ENCODE data around the gene MAGI2. TPM values are rescaled to one million over a fixed set of nuclear protein-coding genes. Genes with fewer than 3 reads are reported as not detected.

The MAGI2 gene
- total and polyA plus RNA-seq, 2 donors (not counting 3 experiments of a cell fraction or from before 2014, with no cell fraction given), result 0.28 to 6.0 TPM

GRCh38 chr7:78530351-78530750 lies 923.1 kb downstream of the MAGI2 start:
- ChIA-PET POLR2A (no interaction called here), CTCF (no interaction called here)
- DNase-seq (ENCODE audit: low read depth, low spot score), result peak; percentile 7
- Histone ChIP-seq H2AFZ (ENCODE audit: low read depth, low read length) (no peak overlapping the region), H3K79me2 (ENCODE audit: control insufficient read depth, insufficient read depth, low read length) (no peaks in the 10 kb centered on the region), H3K9me3 (replicated peaks; ENCODE audit: control insufficient read depth, insufficient read depth, low read length) (no peaks in the 10 kb centered on the region), H3K4me2 (ENCODE audit: insufficient read depth, low read length) (no peak overlapping the region), H3K4me3 (replicated peaks in 1 of 3; ENCODE audit: insufficient read depth in 1 of 3, low read depth in 1 of 3, low read length in 3 of 3) (no peak overlapping the region), H3K4me1 (ENCODE audit: control insufficient read depth, extremely low read depth, insufficient read depth, low read length) (peaks cover 4% of the 10 kb centered on the region), H3K27me3 (ENCODE audit: control insufficient read depth in 2 of 2, insufficient read depth in 2 of 2, low read length in 2 of 2) (no peaks in the 10 kb centered on the region), H3K27ac (ENCODE audit: insufficient read depth, low read depth, low read length) (no peak overlapping the region), H4K20me1 (replicated peaks; ENCODE audit: control insufficient read depth, extremely low read depth, insufficient read depth, low read length) (no peaks in the 10 kb centered on the region), H3K9me1 (replicated peaks; ENCODE audit: control insufficient read depth, extremely low read depth, insufficient read depth, low read length) (no peaks in the 10 kb centered on the region), H3K9ac (replicated peaks; ENCODE audit: extremely low read depth, insufficient read depth, low read length) (no peak overlapping the region), H3K36me3 (ENCODE audit: control insufficient read depth in 2 of 2, extremely low read depth in 1 of 2, insufficient read depth in 2 of 2, low read length in 2 of 2) (no peaks in the 10 kb centered on the region)
- dilution Hi-C loops (cut with MboI; ENCODE audit: extremely low pct_ligation_motif_present, low sequenced_read_pairs), result no loop called here
- intact Hi-C loops (cut with micrococcal nuclease), result no loop called here
- no peak for FAIRE-seq
- no TSS peak for BruUV-seq (replicated peaks)
- TF ChIP-seq FOS (IDR thresholded peaks at IDR 0.05; ENCODE audit: borderline replicate concordance, insufficient read depth, low read length) (peak; percentile 33), CTCF (IDR thresholded peaks at IDR 0.05; ENCODE audit: extremely low read depth in 1 of 2, insufficient read depth in 1 of 2, low read depth in 1 of 2, low read length in 2 of 2) (no peak)

GRCh38 chr7:78529392-78529791 lies 924.1 kb downstream of the MAGI2 start:
- DNase-seq (ENCODE audit: low read depth, low spot score) (no peak), FAIRE-seq (no peak)
- intact Hi-C loops (cut with micrococcal nuclease), result no loop called here
- Histone ChIP-seq H4K20me1 (replicated peaks; ENCODE audit: control insufficient read depth, extremely low read depth, insufficient read depth, low read length) (no peaks in the 10 kb centered on the region), H3K4me3 (replicated peaks in 1 of 3; ENCODE audit: insufficient read depth in 1 of 3, low read depth in 1 of 3, low read length in 3 of 3) (no peak overlapping the region), H3K27me3 (ENCODE audit: control insufficient read depth in 2 of 2, insufficient read depth in 2 of 2, low read length in 2 of 2) (no peaks in the 10 kb centered on the region), H3K9ac (replicated peaks; ENCODE audit: extremely low read depth, insufficient read depth, low read length) (no peak overlapping the region), H3K9me1 (replicated peaks; ENCODE audit: control insufficient read depth, extremely low read depth, insufficient read depth, low read length) (no peaks in the 10 kb centered on the region), H3K27ac (ENCODE audit: insufficient read depth, low read depth, low read length) (no peak overlapping the region), H3K79me2 (ENCODE audit: control insufficient read depth, insufficient read depth, low read length) (no peaks in the 10 kb centered on the region), H2AFZ (ENCODE audit: low read depth, low read length) (no peak overlapping the region), H3K36me3 (ENCODE audit: control insufficient read depth in 2 of 2, extremely low read depth in 1 of 2, insufficient read depth in 2 of 2, low read length in 2 of 2) (no peaks in the 10 kb centered on the region), H3K4me2 (ENCODE audit: insufficient read depth, low read length) (no peak overlapping the region), H3K4me1 (ENCODE audit: control insufficient read depth, extremely low read depth, insufficient read depth, low read length) (peaks cover 4% of the 10 kb centered on the region), H3K9me3 (replicated peaks; ENCODE audit: control insufficient read depth, insufficient read depth, low read length) (no peaks in the 10 kb centered on the region)
- dilution Hi-C loops (cut with MboI; ENCODE audit: extremely low pct_ligation_motif_present, low sequenced_read_pairs), result no loop called here
- no peak for TF ChIP-seq MAX (IDR thresholded peaks at IDR 0.05; ENCODE audit: insufficient read depth, insufficient read length)
- TF ChIP-seq EZH2 (IDR thresholded peaks at IDR 0.05; ENCODE audit: borderline replicate concordance, low read depth, low read length, severe bottlenecking), result no peak
- TF ChIP-seq JUN (IDR thresholded peaks at IDR 0.05; ENCODE audit: borderline replicate concordance, insufficient read depth, insufficient read length, low read depth), result no peak
- TF ChIP-seq FOS (IDR thresholded peaks at IDR 0.05; ENCODE audit: borderline replicate concordance, insufficient read depth, low read length), result no peak
- TF ChIP-seq CTCF (IDR thresholded peaks at IDR 0.05; ENCODE audit: extremely low read depth in 1 of 2, insufficient read depth in 1 of 2, low read depth in 1 of 2, low read length in 2 of 2), result no peak
- no peak for TF ChIP-seq POLR2AphosphoS5 (IDR thresholded peaks at IDR 0.05; ENCODE audit: insufficient read depth, low read depth, low read length)
- no peak for TF ChIP-seq MYC (IDR thresholded peaks at IDR 0.05; ENCODE audit: low read depth, low read length)
- ChIA-PET CTCF (no interaction called here), POLR2A (no interaction called here)
- BruUV-seq (replicated peaks), result no TSS peak
